ENCODE measurements around the gene CDK10. TPM values are rescaled to one million over a fixed set of nuclear protein-coding genes. Genes with fewer than 3 reads are reported as not detected.

CDK10 gene
- total RNA-seq, 2 experiments from 2014 or later: 58.9 to 62.8 TPM

DNA sequence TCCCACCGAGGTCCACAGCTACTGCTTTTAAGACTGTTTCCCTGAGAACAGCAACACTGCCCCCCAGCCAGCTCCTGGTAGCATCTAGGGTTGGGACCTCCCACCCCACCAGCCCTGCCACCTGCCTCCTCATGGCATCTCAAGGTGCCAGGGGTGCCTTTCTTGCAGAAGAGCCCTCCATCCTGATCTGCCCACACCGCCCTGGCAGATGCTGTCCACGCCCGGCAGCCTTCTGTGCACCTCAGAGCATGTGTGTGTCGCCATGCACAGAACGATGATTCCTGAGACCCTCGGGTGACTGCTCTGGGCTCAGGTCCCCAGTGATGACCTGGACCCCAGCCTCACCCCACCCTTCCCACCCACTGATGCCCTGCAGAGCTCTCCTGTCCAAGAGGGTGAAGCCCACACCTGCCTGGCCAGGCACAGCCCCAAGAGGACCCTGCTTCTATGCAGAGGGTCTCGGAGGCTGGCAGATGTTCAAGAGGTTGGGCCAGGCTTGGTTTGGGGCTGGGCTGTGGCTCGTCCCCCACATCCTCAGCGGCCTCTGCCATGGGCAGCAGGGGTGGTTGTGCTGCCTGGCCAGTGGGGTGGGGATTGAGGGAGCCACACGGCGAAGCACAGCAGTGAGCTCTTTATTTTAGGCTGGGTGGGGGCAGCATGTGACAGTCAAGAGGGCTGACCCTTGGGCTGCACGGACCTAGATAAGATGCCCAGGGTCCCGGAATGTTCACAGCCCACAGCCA lies 20.2 kb downstream of the CDK10 start:
- Histone ChIP-seq H3K36me3 (ENCODE audit: insufficient read depth, low read length) (no peaks in the 10 kb centered on the region), H3K9me3 (ENCODE audit: control insufficient read depth in 1 of 2, insufficient read depth in 1 of 2, low read length in 2 of 2) (no peaks in the 10 kb centered on the region), H3K4me1 (ENCODE audit: insufficient read depth, low read length) (peaks cover 25% of the 10 kb centered on the region), H3K4me3 (ENCODE audit: low read length) (no peak overlapping the region), H3K27ac (ENCODE audit: low read depth in 1 of 2, low read length in 2 of 2) (no peak overlapping the region), H3K27me3 (ENCODE audit: control insufficient read depth in 1 of 2, insufficient read depth in 2 of 2, low read length in 2 of 2) (no peaks in the 10 kb centered on the region)
- Mint-ChIP-seq H3K27me3 (no peaks in the 10 kb centered on the region), H3K4me3 (no peak overlapping the region), H3K36me3 (ENCODE audit: low read depth) (no peaks in the 10 kb centered on the region), H3K4me1 (ENCODE audit: low read depth) (peaks cover 14% of the 10 kb centered on the region), H3K9me3 (no peaks in the 10 kb centered on the region), H3K27ac (no peak overlapping the region)
- no peak for ATAC-seq (ENCODE audit: poor library complexity)
- intact Hi-C loops (cut with DNase I, micrococcal nuclease): loop anchor here (1.0 kb wide), 6 partner anchors 16 to 204 kb away; no protein-coding TSS in a partner anchor
- DNase-seq: peak in 1 of 14 experiments; percentile 34
- TF ChIP-seq, protein P1, sequence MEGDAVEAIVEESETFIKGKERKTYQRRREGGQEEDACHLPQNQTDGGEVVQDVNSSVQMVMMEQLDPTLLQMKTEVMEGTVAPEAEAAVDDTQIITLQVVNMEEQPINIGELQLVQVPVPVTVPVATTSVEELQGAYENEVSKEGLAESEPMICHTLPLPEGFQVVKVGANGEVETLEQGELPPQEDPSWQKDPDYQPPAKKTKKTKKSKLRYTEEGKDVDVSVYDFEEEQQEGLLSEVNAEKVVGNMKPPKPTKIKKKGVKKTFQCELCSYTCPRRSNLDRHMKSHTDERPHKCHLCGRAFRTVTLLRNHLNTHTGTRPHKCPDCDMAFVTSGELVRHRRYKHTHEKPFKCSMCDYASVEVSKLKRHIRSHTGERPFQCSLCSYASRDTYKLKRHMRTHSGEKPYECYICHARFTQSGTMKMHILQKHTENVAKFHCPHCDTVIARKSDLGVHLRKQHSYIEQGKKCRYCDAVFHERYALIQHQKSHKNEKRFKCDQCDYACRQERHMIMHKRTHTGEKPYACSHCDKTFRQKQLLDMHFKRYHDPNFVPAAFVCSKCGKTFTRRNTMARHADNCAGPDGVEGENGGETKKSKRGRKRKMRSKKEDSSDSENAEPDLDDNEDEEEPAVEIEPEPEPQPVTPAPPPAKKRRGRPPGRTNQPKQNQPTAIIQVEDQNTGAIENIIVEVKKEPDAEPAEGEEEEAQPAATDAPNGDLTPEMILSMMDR (IDR thresholded peaks at IDR 0.05): no peak
- ChIA-PET CTCF (interaction anchor here (1.0 to 4.4 kb wide), 13 partner anchors 13 to 203 kb away, joined by 3 to 45 read pairs (median 6); partner anchors contain the start of genes SPIRE2 and VPS9D1), POLR2A (interaction anchor here (0.9 to 2.1 kb wide), 20 partner anchors 11 to 204 kb away, joined by 3 to 14 read pairs (median 6); partner anchors contain the start of genes CDK10, TCF25 and VPS9D1)

DNA sequence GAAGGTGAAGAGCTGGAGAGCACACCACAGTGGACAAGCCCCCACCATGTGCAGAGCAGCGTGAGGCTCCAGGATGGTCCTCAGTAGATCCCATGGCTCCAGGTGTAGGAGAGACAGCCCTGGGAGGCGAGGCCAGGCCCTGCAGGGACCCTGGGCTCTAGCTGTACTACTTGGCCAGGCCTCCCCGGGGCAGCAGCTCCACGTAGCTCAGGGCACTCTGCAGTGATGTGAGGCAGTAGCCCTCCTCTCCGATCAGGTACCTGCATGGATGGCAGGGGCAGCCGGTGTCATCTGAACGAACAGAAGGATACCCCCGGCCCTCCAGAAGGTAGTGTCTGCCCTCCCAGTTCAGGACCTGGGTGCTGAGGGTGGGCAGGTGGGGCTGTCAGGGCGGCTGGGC lies 21.2 kb downstream of the CDK10 start:
- Histone ChIP-seq H3K9me3 (ENCODE audit: control insufficient read depth in 1 of 2, insufficient read depth in 1 of 2, low read length in 2 of 2) (no peaks in the 10 kb centered on the region), H3K4me1 (ENCODE audit: insufficient read depth, low read length) (peaks cover 29% of the 10 kb centered on the region), H3K4me3 (ENCODE audit: low read length) (no peak overlapping the region), H3K27me3 (ENCODE audit: control insufficient read depth in 1 of 2, insufficient read depth in 2 of 2, low read length in 2 of 2) (peaks cover 0 to 2% of the 10 kb centered on the region in 2 experiments), H3K27ac (ENCODE audit: low read depth in 1 of 2, low read length in 2 of 2) (no peak overlapping the region), H3K36me3 (ENCODE audit: insufficient read depth, low read length) (no peaks in the 10 kb centered on the region)
- intact Hi-C loops (cut with DNase I, micrococcal nuclease): no loop called here
- DNase-seq: no peak
- POLR2A ChIA-PET: interaction anchor here (1.2 to 2.1 kb wide), 3 partner anchors 13 to 166 kb away, joined by 4 to 8 read pairs (median 4); partner anchors contain the start of genes TCF25 and VPS9D1
- TF ChIP-seq, protein P1 (IDR thresholded peaks at IDR 0.05): no peak
- H3K9me3 Mint-ChIP-seq: no peaks in the 10 kb centered on the region
- H3K4me1 Mint-ChIP-seq (ENCODE audit: low read depth): peaks cover 7% of the 10 kb centered on the region
- ATAC-seq (ENCODE audit: poor library complexity): no peak
- no peaks in the 10 kb centered on the region for H3K36me3 Mint-ChIP-seq (ENCODE audit: low read depth)
- H3K27ac Mint-ChIP-seq: no peak overlapping the region
- CTCF ChIA-PET: interaction anchor here (4.4 kb wide), 1 partner anchor 153 kb away, joined by 45 read pairs; no protein-coding TSS in a partner anchor
- no peaks in the 10 kb centered on the region for H3K27me3 Mint-ChIP-seq
- H3K4me3 Mint-ChIP-seq: no peak overlapping the region

DNA sequence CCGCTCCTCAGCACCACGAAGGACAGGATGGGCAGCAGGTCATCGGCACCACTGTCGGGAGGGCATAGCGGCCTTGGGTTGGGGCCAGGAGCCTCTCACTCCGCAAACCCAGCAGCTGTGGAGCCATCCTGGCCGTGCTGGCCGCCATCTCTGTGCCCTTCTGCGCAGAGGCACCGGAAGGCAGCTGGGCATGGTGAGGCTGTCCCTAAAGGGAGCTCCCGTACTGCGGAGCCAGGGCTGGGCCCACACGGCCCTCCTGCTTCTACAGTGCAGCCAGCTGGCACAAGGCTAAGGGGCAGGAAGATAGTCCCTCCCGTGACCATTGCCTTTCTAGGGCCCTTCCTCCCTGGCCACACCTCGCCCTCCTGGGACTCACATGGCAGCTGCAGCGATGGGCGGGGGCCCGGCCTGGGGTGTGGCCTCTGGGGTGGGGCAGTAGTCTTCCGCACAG lies 22.0 kb downstream of the CDK10 start:
- Histone ChIP-seq H3K36me3 (ENCODE audit: insufficient read depth, low read length) (no peaks in the 10 kb centered on the region), H3K27ac (ENCODE audit: low read depth in 1 of 2, low read length in 2 of 2) (no peak overlapping the region), H3K27me3 (ENCODE audit: control insufficient read depth in 1 of 2, insufficient read depth in 2 of 2, low read length in 2 of 2) (peaks cover 0 to 2% of the 10 kb centered on the region in 2 experiments), H3K9me3 (ENCODE audit: control insufficient read depth in 1 of 2, insufficient read depth in 1 of 2, low read length in 2 of 2) (no peaks in the 10 kb centered on the region), H3K4me3 (ENCODE audit: low read length) (no peak overlapping the region), H3K4me1 (ENCODE audit: insufficient read depth, low read length) (peaks cover 31% of the 10 kb centered on the region)
- CTCF ChIA-PET: interaction anchor here (2.0 to 4.4 kb wide), 2 partner anchors 85 to 152 kb away, joined by 5 to 45 read pairs; no protein-coding TSS in a partner anchor
- no peak for DNase-seq
- H3K36me3 Mint-ChIP-seq (ENCODE audit: low read depth): no peaks in the 10 kb centered on the region
- no peak overlapping the region for H3K4me3 Mint-ChIP-seq
- H3K4me1 Mint-ChIP-seq (ENCODE audit: low read depth): peaks cover 6% of the 10 kb centered on the region
- no peaks in the 10 kb centered on the region for H3K27me3 Mint-ChIP-seq
- TF ChIP-seq, protein P1 (IDR thresholded peaks at IDR 0.05): no peak
- H3K27ac Mint-ChIP-seq: no peak overlapping the region
- POLR2A ChIA-PET: interaction anchor here (1.3 to 2.1 kb wide), 2 partner anchors 12 to 16 kb away, joined by 4 to 8 read pairs; partner anchors contain the start of gene VPS9D1
- ATAC-seq (ENCODE audit: poor library complexity): no peak
- intact Hi-C loops (cut with DNase I, micrococcal nuclease): no loop called here
- no peaks in the 10 kb centered on the region for H3K9me3 Mint-ChIP-seq

Data from CD4-positive, alpha-beta T cell (primary cell).